Liver (tissue), 9 donors: ENCODE measurements around the gene GEMIN5. TPM values are rescaled to one million over a fixed set of nuclear protein-coding genes. Genes with fewer than 3 reads are reported as not detected.

Source experiments
- DNase-seq: peaks from one replicate; pipeline ENCODE4 v3.0.0-alpha.2; 2017; ENCODE audit warnings: low spot score
- H3K27ac ChIP-seq, 2 donors: one replicate each; pipeline ENCODE4 v1.7.0; 2013; ENCODE audit warnings: inconsistent platforms in 2 of 2, low read length in 2 of 2, control low read depth in 1 of 2, low read depth in 1 of 2, mild to moderate bottlenecking in 1 of 2
- H3K27me3 ChIP-seq, 4 donors: one replicate each; pipeline versions ENCODE4 v1.6.1 to v1.7.0; 2013; ENCODE audit warnings: low read length in 3 of 4, inconsistent platforms in 1 of 4, mild to moderate bottlenecking in 1 of 4, moderate library complexity in 1 of 4; ENCODE audit not compliant: control insufficient read depth in 4 of 4, insufficient read depth in 4 of 4
- H3K36me3 ChIP-seq, 4 donors: one replicate each; pipeline versions ENCODE4 v1.6.1 to v1.7.0; 2013; ENCODE audit warnings: low read length in 3 of 4, mild to moderate bottlenecking in 3 of 4, low read depth in 1 of 4, moderate library complexity in 1 of 4; ENCODE audit not compliant: control insufficient read depth in 4 of 4, insufficient read depth in 3 of 4
- H3K4me1 ChIP-seq, 4 donors: one replicate each; pipeline versions ENCODE4 v1.6.1 to v1.7.0; 2013; ENCODE audit warnings: low read length in 3 of 4, mild to moderate bottlenecking in 3 of 4, moderate library complexity in 1 of 4; ENCODE audit not compliant: control insufficient read depth in 4 of 4, insufficient read depth in 4 of 4
- H3K4me3 ChIP-seq, 3 donors: one replicate each; pipeline versions ENCODE4 v1.6.1 to v1.7.0; 2013; ENCODE audit warnings: low read length in 3 of 3, control low read depth in 1 of 3, low read depth in 1 of 3, mild to moderate bottlenecking in 1 of 3
- H3K9ac ChIP-seq, 2 donors: one replicate each; pipeline ENCODE4 v1.7.0; 2013; ENCODE audit warnings: low read length in 2 of 2, mild to moderate bottlenecking in 2 of 2, moderate library complexity in 2 of 2, control low read depth in 1 of 2, low read depth in 1 of 2
- H3K9me3 ChIP-seq, 4 donors: one replicate each; pipeline versions ENCODE4 v1.6.1 to v1.7.0; 2013; ENCODE audit warnings: low read length in 3 of 4; ENCODE audit not compliant: control insufficient read depth in 4 of 4
- FOXA1 ChIP-seq: IDR thresholded peaks from 2 replicates; pipeline ENCODE4 v1.6.1; 2016; ENCODE audit warnings: antibody characterized with exemption
- FOXA2 ChIP-seq: IDR thresholded peaks from 2 replicates; pipeline ENCODE4 v1.6.1; 2016; ENCODE audit warnings: antibody characterized with exemption
- GABPA ChIP-seq, 2 donors: IDR thresholded peaks in 1 of 2; conservative IDR thresholded peaks in 1 of 2; 2 replicates each; pipeline ENCODE4 v1.6.1; 2016; ENCODE audit warnings: antibody characterized with exemption in 2 of 2, mild to moderate bottlenecking in 1 of 2, moderate library complexity in 1 of 2
- HNF4A ChIP-seq, 2 donors: conservative IDR thresholded peaks; 2 replicates each; pipeline ENCODE4 v1.6.1; 2016; ENCODE audit warnings: antibody characterized with exemption in 2 of 2, mild to moderate bottlenecking in 2 of 2
- HNF4G ChIP-seq: IDR thresholded peaks from 2 replicates; pipeline ENCODE4 v1.6.1; 2016; ENCODE audit warnings: antibody characterized with exemption
- JUND ChIP-seq, 2 donors: IDR thresholded peaks; 2 replicates each; pipeline ENCODE4 v1.6.1; 2016; ENCODE audit warnings: antibody characterized with exemption in 2 of 2
- NR2F2 ChIP-seq: IDR thresholded peaks from 2 replicates; pipeline ENCODE4 v1.6.1; 2016; ENCODE audit warnings: antibody characterized with exemption
- RAD21 ChIP-seq, 2 donors: IDR thresholded peaks; 2 replicates each; pipeline ENCODE4 v1.6.1; 2016; ENCODE audit warnings: antibody characterized with exemption in 2 of 2, mild to moderate bottlenecking in 2 of 2
- RXRA ChIP-seq, 2 donors: IDR thresholded peaks; 2 replicates each; pipeline ENCODE4 v1.6.1; 2017 to 2018; ENCODE audit warnings: antibody characterized with exemption in 2 of 2, mild to moderate bottlenecking in 1 of 2
- SP1 ChIP-seq: IDR thresholded peaks from 2 replicates; pipeline ENCODE4 v1.6.1; 2018; ENCODE audit warnings: antibody characterized with exemption, mild to moderate bottlenecking
- TAF1 ChIP-seq: conservative IDR thresholded peaks from 2 replicates; pipeline ENCODE4 v1.6.1; 2016; ENCODE audit warnings: antibody characterized with exemption, mild to moderate bottlenecking
- YY1 ChIP-seq: IDR thresholded peaks from 2 replicates; pipeline ENCODE4 v1.6.1; 2016; ENCODE audit warnings: antibody characterized with exemption, mild to moderate bottlenecking
- WGBS: extraction: QIAGEN DNeasy Blood & Tissue Kit; methylation state at CpG from one replicate; pipeline ENCODE4 v1.1.7; 2013; 5-methylcytosine and 5-hydroxymethylcytosine counted together
- polyA plus RNA-seq, 2 donors: library from polyadenylated mRNA; stranded (reverse) in 1 of 2; unstranded in 1 of 2; fragments of 200-250 nt in 1 of 2; fragments of >200 nt in 1 of 2; fragmentation: Nextera tagmentation in 1 of 2; extraction: Ambion mirVana in 1 of 2; gene quantifications; one replicate each; pipeline versions ENCODE4 v1.2.1 to v1.2.3, GENCODE V29; 2013 to 2015
- total RNA-seq, 2 donors: library from RNA; depleted of rRNA; stranded (reverse); fragments of >200 nt; gene quantifications; one replicate each; pipeline ENCODE4 v1.2.3, GENCODE V29; 2014
- TF ChIP-seq, protein P1 (sequence below): IDR thresholded peaks from 2 replicates; pipeline ENCODE4 v1.6.1; 2016; ENCODE audit warnings: antibody characterized with exemption, mild to moderate bottlenecking
- TF ChIP-seq, protein P2 (sequence below): IDR thresholded peaks from 2 replicates; pipeline ENCODE4 v1.6.1; 2016; ENCODE audit warnings: antibody characterized with exemption
- TF ChIP-seq, protein P3 (sequence below): IDR thresholded peaks from 2 replicates; pipeline ENCODE4 v1.6.1; 2016; ENCODE audit warnings: antibody characterized with exemption
- donor health status: healthy.
- donor health status: healthy.
- donor health status: healthy.
- donor health status: healthy.
- donor health status: healthy.

The GEMIN5 gene
- total and polyA plus RNA-seq, 4 donors: 3.0 to 10.3 (median 6.2) TPM

DNA sequence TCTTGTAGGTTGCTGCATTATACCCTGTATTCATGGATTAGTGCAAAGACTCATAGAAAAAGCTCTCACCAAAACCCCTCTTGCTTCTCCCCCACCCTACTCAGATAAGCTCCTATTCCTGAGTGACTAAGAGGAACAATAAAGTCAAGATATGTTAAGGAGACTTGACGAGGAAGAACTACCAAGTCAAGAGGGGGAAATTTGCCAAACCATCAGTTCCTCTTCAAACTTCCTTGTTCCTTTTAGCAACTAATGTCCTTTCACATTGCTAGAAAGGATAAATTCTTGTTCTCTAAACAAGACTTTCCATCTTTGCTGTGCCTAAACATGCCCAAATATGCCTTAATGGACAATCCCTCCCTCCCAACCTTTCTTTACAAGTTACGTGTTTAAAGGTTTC is 52.6 kb downstream of the GEMIN5 start:
- Histone ChIP-seq H3K9ac (no peak overlapping the region), H3K27me3 (no peaks in the 10 kb centered on the region), H3K4me3 (no peak overlapping the region), H3K9me3 (peaks cover 8 to 18% (median 17%) of the 10 kb centered on the region in 4 donors), H3K4me1 (no peaks in the 10 kb centered on the region), H3K27ac (no peak overlapping the region), H3K36me3 (peaks cover 8 to 54% (median 38%) of the 10 kb centered on the region in 4 donors)
- no peak for DNase-seq
- no peak for TF ChIP-seq GABPA (IDR thresholded peaks at IDR 0.05 in 1 of 2, conservative IDR thresholded peaks at IDR 0.05 in 1 of 2)
- TF ChIP-seq HNF4G: no peak
- no peak for TF ChIP-seq RXRA (IDR thresholded peaks at IDR 0.05)
- TF ChIP-seq, protein P1, sequence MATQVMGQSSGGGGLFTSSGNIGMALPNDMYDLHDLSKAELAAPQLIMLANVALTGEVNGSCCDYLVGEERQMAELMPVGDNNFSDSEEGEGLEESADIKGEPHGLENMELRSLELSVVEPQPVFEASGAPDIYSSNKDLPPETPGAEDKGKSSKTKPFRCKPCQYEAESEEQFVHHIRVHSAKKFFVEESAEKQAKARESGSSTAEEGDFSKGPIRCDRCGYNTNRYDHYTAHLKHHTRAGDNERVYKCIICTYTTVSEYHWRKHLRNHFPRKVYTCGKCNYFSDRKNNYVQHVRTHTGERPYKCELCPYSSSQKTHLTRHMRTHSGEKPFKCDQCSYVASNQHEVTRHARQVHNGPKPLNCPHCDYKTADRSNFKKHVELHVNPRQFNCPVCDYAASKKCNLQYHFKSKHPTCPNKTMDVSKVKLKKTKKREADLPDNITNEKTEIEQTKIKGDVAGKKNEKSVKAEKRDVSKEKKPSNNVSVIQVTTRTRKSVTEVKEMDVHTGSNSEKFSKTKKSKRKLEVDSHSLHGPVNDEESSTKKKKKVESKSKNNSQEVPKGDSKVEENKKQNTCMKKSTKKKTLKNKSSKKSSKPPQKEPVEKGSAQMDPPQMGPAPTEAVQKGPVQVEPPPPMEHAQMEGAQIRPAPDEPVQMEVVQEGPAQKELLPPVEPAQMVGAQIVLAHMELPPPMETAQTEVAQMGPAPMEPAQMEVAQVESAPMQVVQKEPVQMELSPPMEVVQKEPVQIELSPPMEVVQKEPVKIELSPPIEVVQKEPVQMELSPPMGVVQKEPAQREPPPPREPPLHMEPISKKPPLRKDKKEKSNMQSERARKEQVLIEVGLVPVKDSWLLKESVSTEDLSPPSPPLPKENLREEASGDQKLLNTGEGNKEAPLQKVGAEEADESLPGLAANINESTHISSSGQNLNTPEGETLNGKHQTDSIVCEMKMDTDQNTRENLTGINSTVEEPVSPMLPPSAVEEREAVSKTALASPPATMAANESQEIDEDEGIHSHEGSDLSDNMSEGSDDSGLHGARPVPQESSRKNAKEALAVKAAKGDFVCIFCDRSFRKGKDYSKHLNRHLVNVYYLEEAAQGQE: no peak
- no peak for TF ChIP-seq FOXA2
- TF ChIP-seq JUND (IDR thresholded peaks at IDR 0.05): no peak
- no peak for TF ChIP-seq SP1
- TF ChIP-seq HNF4A (conservative IDR thresholded peaks at IDR 0.05): no peak
- TF ChIP-seq, protein P2, sequence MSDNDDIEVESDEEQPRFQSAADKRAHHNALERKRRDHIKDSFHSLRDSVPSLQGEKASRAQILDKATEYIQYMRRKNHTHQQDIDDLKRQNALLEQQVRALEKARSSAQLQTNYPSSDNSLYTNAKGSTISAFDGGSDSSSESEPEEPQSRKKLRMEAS: no peak
- no peak for TF ChIP-seq NR2F2
- no peak for TF ChIP-seq RAD21 (IDR thresholded peaks at IDR 0.05)
- no peak for TF ChIP-seq FOXA1
- WGBS: 88% methylated on average over 2 of the region's 2 CpGs

DNA sequence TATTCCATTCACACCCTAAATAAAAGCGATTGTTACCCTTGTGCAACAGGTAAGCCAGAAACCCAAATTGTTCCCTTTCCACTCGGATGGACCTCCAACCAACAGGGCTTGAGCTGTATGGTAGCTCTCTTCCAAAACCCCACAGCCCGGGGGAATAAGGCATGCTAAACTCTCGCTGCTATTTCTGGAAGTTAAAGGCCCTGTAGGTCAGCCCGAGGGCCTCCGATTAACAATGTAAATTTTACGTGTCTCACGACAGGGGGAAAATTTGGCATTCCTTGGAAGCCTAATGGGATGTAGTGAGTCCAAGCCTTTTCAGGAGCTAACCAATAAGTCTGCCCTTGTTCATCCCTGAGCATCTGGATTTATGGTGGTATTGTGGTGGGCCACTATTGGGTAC is 53.6 kb downstream of the GEMIN5 start:
- WGBS: 98% methylated on average over 8 of the region's 8 CpGs
- Histone ChIP-seq H3K4me1 (no peaks in the 10 kb centered on the region), H3K9me3 (peaks cover 8 to 18% (median 18%) of the 10 kb centered on the region in 4 donors), H3K36me3 (peaks cover 8 to 45% (median 31%) of the 10 kb centered on the region in 4 donors), H3K27me3 (no peaks in the 10 kb centered on the region), H3K9ac (no peak overlapping the region), H3K4me3 (no peak overlapping the region), H3K27ac (no peak overlapping the region)
- no peak for TF ChIP-seq JUND (IDR thresholded peaks at IDR 0.05)
- no peak for TF ChIP-seq NR2F2
- TF ChIP-seq TAF1: no peak
- no peak for TF ChIP-seq FOXA2
- TF ChIP-seq RXRA (IDR thresholded peaks at IDR 0.05): no peak
- TF ChIP-seq RAD21 (IDR thresholded peaks at IDR 0.05): no peak
- TF ChIP-seq, protein P2: no peak
- TF ChIP-seq YY1: no peak
- TF ChIP-seq, protein P1: no peak
- TF ChIP-seq, protein P3, sequence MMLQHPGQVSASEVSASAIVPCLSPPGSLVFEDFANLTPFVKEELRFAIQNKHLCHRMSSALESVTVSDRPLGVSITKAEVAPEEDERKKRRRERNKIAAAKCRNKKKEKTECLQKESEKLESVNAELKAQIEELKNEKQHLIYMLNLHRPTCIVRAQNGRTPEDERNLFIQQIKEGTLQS: no peak
- TF ChIP-seq GABPA (IDR thresholded peaks at IDR 0.05 in 1 of 2, conservative IDR thresholded peaks at IDR 0.05 in 1 of 2): no peak
- TF ChIP-seq HNF4A (conservative IDR thresholded peaks at IDR 0.05): no peak
- DNase-seq: no peak
